ENCODE measurements around the gene FRMD4A. TPM values are rescaled to one million over a fixed set of nuclear protein-coding genes. Genes with fewer than 3 reads are reported as not detected.

Gene FRMD4A
- total RNA-seq, 4 donors from 2014 or later: 4.4 to 7.1 (median 5.2) TPM

- DNase-seq (no peak), ATAC-seq (no peak)
- Histone ChIP-seq H3K27ac (no peak overlapping the region), H3K36me3 (peaks cover 0 to 10% of the 10 kb centered on the region in 2 donors), H3K9me3 (no peaks in the 10 kb centered on the region), H3K27me3 (no peaks in the 10 kb centered on the region), H3K4me3 (no peak overlapping the region), H3K4me1 (peaks cover 5 to 6% of the 10 kb centered on the region in 2 donors)
- in situ Hi-C loops (cut with MboI; ENCODE audit: low sequenced_read_pairs in 4 of 4): no loop called here
- TF ChIP-seq, protein P1, sequence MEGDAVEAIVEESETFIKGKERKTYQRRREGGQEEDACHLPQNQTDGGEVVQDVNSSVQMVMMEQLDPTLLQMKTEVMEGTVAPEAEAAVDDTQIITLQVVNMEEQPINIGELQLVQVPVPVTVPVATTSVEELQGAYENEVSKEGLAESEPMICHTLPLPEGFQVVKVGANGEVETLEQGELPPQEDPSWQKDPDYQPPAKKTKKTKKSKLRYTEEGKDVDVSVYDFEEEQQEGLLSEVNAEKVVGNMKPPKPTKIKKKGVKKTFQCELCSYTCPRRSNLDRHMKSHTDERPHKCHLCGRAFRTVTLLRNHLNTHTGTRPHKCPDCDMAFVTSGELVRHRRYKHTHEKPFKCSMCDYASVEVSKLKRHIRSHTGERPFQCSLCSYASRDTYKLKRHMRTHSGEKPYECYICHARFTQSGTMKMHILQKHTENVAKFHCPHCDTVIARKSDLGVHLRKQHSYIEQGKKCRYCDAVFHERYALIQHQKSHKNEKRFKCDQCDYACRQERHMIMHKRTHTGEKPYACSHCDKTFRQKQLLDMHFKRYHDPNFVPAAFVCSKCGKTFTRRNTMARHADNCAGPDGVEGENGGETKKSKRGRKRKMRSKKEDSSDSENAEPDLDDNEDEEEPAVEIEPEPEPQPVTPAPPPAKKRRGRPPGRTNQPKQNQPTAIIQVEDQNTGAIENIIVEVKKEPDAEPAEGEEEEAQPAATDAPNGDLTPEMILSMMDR (IDR thresholded peaks at IDR 0.05 in 4 of 5, conservative IDR thresholded peaks at IDR 0.05 in 1 of 5): no peak
- no peak for TF ChIP-seq POLR2A (IDR thresholded peaks at IDR 0.05)
- intact Hi-C loops (cut with DNase I; ENCODE audit: low total_unique reads): no loop called here
Observed at GRCh38 chr10:13627459-13628310, 703.0 kb downstream of the FRMD4A start.

DNA sequence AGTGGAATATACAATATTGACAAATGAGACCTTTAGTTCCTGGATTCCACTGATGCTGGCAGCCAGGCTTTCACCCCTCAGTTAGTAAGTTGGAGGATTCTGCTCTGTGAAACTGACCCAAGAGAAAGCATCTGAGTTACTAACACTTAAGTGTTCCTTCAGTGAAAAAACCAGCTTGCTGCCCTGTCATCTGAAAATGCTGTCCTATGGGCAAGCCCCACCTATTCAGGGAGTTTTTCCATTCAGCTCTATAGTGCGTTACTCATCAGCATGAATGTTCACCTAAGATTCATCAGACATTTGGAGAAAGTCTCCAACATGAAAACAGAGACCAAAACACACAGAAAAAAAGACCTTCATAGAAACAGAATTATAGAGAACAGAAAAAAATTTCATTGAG is 706.1 kb downstream of the FRMD4A start:
- intact Hi-C loops (cut with DNase I; ENCODE audit: low total_unique reads) (no loop called here), in situ Hi-C loops (cut with MboI; ENCODE audit: low sequenced_read_pairs in 4 of 4) (no loop called here)
- Histone ChIP-seq H3K4me1 (no peaks in the 10 kb centered on the region), H3K27ac (no peak overlapping the region), H3K36me3 (peaks cover 0 to 5% of the 10 kb centered on the region in 2 donors), H3K9me3 (no peaks in the 10 kb centered on the region), H3K27me3 (no peaks in the 10 kb centered on the region), H3K4me3 (no peak overlapping the region)
- DNase-seq: no peak
- no peak for ATAC-seq
- no peak for TF ChIP-seq POLR2A (IDR thresholded peaks at IDR 0.05)
- TF ChIP-seq, protein P1 (IDR thresholded peaks at IDR 0.05 in 4 of 5, conservative IDR thresholded peaks at IDR 0.05 in 1 of 5): no peak

DNA sequence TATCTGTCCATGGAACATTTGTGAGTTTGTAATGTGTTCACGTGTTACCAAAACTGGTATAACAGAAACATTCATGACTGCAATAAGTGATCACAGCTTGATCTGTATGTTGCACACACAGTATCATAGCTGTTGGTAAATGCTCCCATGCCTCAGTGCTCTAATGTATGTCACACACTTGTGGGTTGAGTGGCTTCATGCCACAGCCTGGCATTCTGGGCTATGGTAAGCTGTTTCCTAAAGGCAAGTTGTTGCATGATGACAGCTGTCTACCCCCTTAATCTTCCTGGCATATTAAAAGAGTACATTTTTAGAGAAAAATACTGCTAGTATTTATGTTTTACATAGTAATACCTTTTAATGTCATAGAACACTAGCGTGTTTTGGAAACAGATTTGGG is 708.8 kb downstream of the FRMD4A start:
- DNase-seq (no peak), ATAC-seq (no peak)
- Histone ChIP-seq H3K9me3 (no peaks in the 10 kb centered on the region), H3K4me1 (no peaks in the 10 kb centered on the region), H3K27me3 (no peaks in the 10 kb centered on the region), H3K27ac (no peak overlapping the region), H3K4me3 (no peak overlapping the region), H3K36me3 (peaks cover 0 to 20% of the 10 kb centered on the region in 2 donors)
- TF ChIP-seq POLR2A (IDR thresholded peaks at IDR 0.05): no peak
- TF ChIP-seq, protein P1 (IDR thresholded peaks at IDR 0.05 in 4 of 5, conservative IDR thresholded peaks at IDR 0.05 in 1 of 5): no peak
- in situ Hi-C loops (cut with MboI; ENCODE audit: low sequenced_read_pairs in 4 of 4): no loop called here
- intact Hi-C loops (cut with DNase I; ENCODE audit: low total_unique reads): no loop called here

DNA sequence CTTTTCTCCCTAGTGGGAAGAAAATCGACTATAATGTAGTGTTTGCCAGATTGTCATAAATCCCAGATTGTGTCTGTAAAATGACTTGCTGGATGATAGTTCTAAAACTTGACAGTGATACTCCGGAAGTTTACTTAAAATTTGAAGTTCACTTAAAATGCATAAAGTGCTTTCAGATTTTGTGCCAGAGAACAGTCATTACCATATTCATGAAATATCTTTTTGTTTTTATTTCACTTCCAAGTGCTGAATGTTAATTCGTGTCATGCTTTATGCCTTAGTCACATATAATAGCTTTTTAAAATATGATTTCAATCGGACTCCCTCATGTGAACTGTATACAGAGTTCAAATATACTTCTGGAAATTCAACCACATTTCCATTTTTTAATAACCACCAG is 713.6 kb downstream of the FRMD4A start:
- TF ChIP-seq, protein P1 (IDR thresholded peaks at IDR 0.05 in 4 of 5, conservative IDR thresholded peaks at IDR 0.05 in 1 of 5): no peak
- H3K4me1 ChIP-seq: peaks cover 22 to 25% of the 10 kb centered on the region in 2 donors
- peaks cover 0 to 43% of the 10 kb centered on the region in 2 donors for H3K36me3 ChIP-seq
- no peak overlapping the region for H3K4me3 ChIP-seq
- no peak overlapping the region for H3K27ac ChIP-seq
- DNase-seq (no peak), ATAC-seq (no peak)
- H3K27me3 ChIP-seq: no peaks in the 10 kb centered on the region
- in situ Hi-C loops (cut with MboI; ENCODE audit: low sequenced_read_pairs in 4 of 4) (no loop called here), intact Hi-C loops (cut with DNase I; ENCODE audit: low total_unique reads) (no loop called here)
- no peaks in the 10 kb centered on the region for H3K9me3 ChIP-seq
